ENCODE results near the gene UBE2E2.

The UBE2E2 gene

DNA sequence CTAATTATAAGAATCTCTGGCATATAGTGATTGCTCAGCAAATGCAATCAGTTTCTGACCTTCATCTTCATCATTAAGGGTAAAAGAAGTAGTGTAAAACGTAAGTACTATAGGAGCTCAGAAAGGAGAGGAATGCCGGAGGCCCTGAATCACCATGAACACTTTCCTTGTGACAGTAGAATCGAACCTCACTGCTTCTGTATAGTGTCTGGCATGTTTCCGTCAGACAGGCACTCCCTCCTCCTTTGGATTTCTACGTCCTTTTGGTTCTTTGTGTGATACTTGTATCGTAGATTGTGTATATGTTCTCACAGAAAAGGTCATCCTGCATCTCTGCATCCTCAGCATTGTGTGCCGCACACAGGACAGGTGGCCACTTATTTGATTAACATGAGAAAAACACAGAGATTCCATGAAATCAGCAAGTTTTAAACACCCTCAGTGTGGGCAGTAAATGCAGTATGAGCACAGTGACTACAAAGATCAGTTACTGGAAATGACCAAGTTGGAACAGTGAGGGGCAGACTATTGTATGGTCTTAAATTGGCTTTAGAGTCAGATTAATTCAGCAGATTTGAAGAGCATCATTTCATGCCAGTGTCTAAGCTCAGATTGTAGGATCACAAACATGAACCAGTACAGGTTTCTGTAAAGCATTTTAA, 234.5 kb downstream of the UBE2E2 start:
- Histone ChIP-seq H3K4me1 (ENCODE audit: insufficient read depth, insufficient read length) (peaks cover 3% of the 10 kb centered on the region), H3K9me3 (ENCODE audit: insufficient read depth, low read length) (no peaks in the 10 kb centered on the region), H3K36me3 (ENCODE audit: insufficient read depth, insufficient read length, low read length) (no peaks in the 10 kb centered on the region), H3K27me3 (ENCODE audit: insufficient read depth, insufficient read length) (no peaks in the 10 kb centered on the region), H3K4me3 (ENCODE audit: insufficient read length, low read depth) (no peak overlapping the region), H3K9ac (ENCODE audit: insufficient read length, low read depth) (no peak overlapping the region)
- no peak for DNase-seq (ENCODE audit: low read depth, low spot score)
- TF ChIP-seq YY1 (IDR thresholded peaks at IDR 0.05; ENCODE audit: insufficient read depth, insufficient read length) = no peak
- TF ChIP-seq ZNF274 (IDR thresholded peaks at IDR 0.05; ENCODE audit: low read depth, low read length) = no peak
- TF ChIP-seq SUZ12 (IDR thresholded peaks at IDR 0.05; ENCODE audit: extremely low read depth, insufficient read depth, insufficient read length) = no peak

DNA sequence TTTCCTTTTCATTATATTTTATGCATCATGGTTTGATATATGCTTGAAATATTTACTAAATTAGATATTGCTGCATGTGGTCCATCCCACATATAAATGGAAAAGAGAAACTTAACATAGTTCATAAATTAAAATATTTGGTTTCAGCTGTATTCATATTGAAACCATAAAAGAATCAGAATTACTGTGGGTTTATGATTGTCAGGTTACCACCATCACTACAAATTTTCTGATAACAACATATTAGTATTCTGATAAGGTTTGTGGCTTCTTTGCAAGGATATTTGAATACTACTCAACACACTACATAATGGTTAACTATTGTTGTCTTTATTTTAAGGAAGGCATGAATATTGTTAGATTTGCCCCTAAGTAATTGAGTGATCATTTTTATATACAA, 235.5 kb downstream of the UBE2E2 start:
- DNase-seq (ENCODE audit: low read depth, low spot score) = no peak
- Histone ChIP-seq H3K9me3 (ENCODE audit: insufficient read depth, low read length) (no peaks in the 10 kb centered on the region), H3K27me3 (ENCODE audit: insufficient read depth, insufficient read length) (no peaks in the 10 kb centered on the region), H3K4me3 (ENCODE audit: insufficient read length, low read depth) (no peak overlapping the region), H3K9ac (ENCODE audit: insufficient read length, low read depth) (no peak overlapping the region), H3K4me1 (ENCODE audit: insufficient read depth, insufficient read length) (peaks cover 3% of the 10 kb centered on the region), H3K36me3 (ENCODE audit: insufficient read depth, insufficient read length, low read length) (no peaks in the 10 kb centered on the region)
- TF ChIP-seq ZNF274 (IDR thresholded peaks at IDR 0.05; ENCODE audit: low read depth, low read length) (no peak), SUZ12 (IDR thresholded peaks at IDR 0.05; ENCODE audit: extremely low read depth, insufficient read depth, insufficient read length) (no peak), YY1 (IDR thresholded peaks at IDR 0.05; ENCODE audit: insufficient read depth, insufficient read length) (no peak)

DNA sequence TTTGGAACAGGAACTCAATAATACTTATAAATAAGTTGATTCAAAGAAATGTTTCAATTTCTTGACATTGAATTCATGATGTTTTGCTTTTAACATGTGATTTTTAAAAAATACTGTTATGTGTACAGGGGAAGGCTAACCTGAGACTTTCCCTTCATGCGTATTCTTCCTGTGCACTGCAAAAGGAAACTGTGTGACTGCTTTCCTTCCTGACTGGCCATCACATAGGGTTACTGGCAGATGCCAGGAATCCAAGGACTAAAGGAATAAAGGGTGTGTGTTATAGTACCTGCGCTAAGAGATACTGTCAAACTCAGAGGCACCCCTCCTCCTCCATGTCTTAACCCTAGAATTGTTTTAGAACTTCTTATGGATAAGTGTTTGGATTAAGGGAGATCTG, 236.0 kb downstream of the UBE2E2 start:
- no peaks in the 10 kb centered on the region for H3K27me3 ChIP-seq (ENCODE audit: insufficient read depth, insufficient read length)
- H3K4me1 ChIP-seq (ENCODE audit: insufficient read depth, insufficient read length) = peaks cover 3% of the 10 kb centered on the region
- DNase-seq (ENCODE audit: low read depth, low spot score) = no peak
- no peaks in the 10 kb centered on the region for H3K36me3 ChIP-seq (ENCODE audit: insufficient read depth, insufficient read length, low read length)
- no peak overlapping the region for H3K9ac ChIP-seq (ENCODE audit: insufficient read length, low read depth)
- H3K4me3 ChIP-seq (ENCODE audit: insufficient read length, low read depth) = no peak overlapping the region
- no peaks in the 10 kb centered on the region for H3K9me3 ChIP-seq (ENCODE audit: insufficient read depth, low read length)
- TF ChIP-seq ZNF274 (IDR thresholded peaks at IDR 0.05; ENCODE audit: low read depth, low read length) (no peak), YY1 (IDR thresholded peaks at IDR 0.05; ENCODE audit: insufficient read depth, insufficient read length) (no peak)

DNA sequence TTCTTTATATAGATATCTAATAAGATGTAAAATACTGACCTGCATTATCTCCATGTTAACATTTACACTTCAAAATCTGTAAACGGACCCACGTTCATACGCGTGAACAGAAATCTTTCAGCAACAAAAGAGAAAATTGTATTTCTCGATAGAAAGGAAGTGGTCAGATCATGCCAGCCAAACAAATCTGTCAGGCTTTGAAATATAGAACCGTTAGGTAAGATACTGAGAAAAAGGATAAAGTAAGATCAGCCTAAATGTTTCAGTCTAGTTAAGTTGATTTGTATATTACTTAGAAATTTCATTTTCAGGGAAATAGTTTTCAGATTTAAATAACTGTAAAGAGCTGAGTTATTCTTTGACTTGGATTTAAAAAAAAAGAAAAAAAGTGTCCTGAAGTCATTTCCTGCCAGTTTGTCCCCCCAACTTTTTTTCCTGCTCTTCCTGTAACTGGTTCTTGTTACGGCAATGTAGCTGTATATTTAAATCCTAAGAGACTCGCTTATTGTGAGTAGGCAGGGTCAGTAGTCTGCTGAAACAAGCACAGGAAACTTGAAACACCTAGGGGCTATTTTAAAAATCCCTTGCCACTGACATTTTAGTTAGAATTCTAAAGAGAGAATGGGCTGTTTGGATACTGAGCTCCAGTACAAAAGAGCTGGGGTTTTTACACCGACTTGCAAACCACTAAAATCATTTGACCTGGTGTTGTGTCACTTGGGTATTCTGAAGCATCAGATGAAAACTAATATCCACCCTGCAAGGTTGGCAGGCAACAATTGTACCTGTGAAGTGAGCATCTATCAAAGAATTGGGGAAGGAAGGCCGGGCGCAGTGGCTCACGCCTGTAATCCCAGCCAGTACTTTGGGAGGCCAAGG, 237.5 kb downstream of the UBE2E2 start:
- TF ChIP-seq ZNF274 (IDR thresholded peaks at IDR 0.05; ENCODE audit: low read depth, low read length) (no peak), SUZ12 (IDR thresholded peaks at IDR 0.05; ENCODE audit: extremely low read depth, insufficient read depth, insufficient read length) (no peak), YY1 (IDR thresholded peaks at IDR 0.05; ENCODE audit: insufficient read depth, insufficient read length) (no peak)
- Histone ChIP-seq H3K9ac (ENCODE audit: insufficient read length, low read depth) (no peak overlapping the region), H3K36me3 (ENCODE audit: insufficient read depth, insufficient read length, low read length) (no peaks in the 10 kb centered on the region), H3K9me3 (ENCODE audit: insufficient read depth, low read length) (no peaks in the 10 kb centered on the region), H3K4me3 (ENCODE audit: insufficient read length, low read depth) (no peak overlapping the region), H3K4me1 (ENCODE audit: insufficient read depth, insufficient read length) (peaks cover 3% of the 10 kb centered on the region), H3K27me3 (ENCODE audit: insufficient read depth, insufficient read length) (no peaks in the 10 kb centered on the region)
- no peak for DNase-seq (ENCODE audit: low read depth, low spot score)

DNA sequence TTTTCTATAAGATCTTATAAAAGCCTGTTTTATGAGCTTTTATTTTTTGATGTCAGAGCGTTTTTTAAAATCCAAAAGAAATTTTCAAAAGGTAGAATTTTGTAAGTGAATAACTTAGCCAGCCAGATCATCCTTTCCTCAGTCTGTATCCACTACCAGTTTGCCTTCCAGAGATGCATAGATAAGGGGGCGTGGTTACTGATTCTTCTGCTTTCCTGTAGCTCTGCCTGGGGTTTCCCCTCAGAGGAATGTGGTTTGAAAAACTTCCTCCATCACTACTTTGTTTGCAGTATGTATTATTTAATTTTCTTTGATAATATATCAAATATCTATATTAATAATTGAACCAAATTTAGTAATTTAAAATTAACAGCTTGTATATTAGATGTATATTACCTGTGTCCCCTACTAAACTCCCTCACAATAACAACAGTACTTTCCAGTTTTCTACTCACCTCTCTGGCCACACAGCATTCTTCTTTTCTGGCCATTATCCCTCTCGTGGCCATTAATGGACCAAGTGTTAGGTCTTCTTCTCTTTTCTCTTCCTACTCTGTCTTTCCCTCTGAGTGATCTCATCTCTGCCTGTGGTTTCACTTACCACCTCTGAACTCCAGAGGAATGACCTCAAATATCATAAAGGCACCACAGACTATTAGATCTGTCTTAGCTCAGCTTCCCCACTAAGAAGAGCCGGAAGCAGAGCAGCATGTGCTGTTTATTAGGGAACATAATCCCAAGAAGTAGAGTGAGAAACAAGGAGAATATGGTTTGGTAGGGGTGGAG, 239.7 kb downstream of the UBE2E2 start:
- no peaks in the 10 kb centered on the region for H3K9me3 ChIP-seq (ENCODE audit: insufficient read depth, low read length)
- no peak overlapping the region for H3K4me3 ChIP-seq (ENCODE audit: insufficient read length, low read depth)
- no peaks in the 10 kb centered on the region for H3K27me3 ChIP-seq (ENCODE audit: insufficient read depth, insufficient read length)
- H3K4me1 ChIP-seq (ENCODE audit: insufficient read depth, insufficient read length) = no peaks in the 10 kb centered on the region
- TF ChIP-seq YY1 (IDR thresholded peaks at IDR 0.05; ENCODE audit: insufficient read depth, insufficient read length) (no peak), SUZ12 (IDR thresholded peaks at IDR 0.05; ENCODE audit: extremely low read depth, insufficient read depth, insufficient read length) (no peak), ZNF274 (IDR thresholded peaks at IDR 0.05; ENCODE audit: low read depth, low read length) (no peak)
- H3K36me3 ChIP-seq (ENCODE audit: insufficient read depth, insufficient read length, low read length) = no peaks in the 10 kb centered on the region
- DNase-seq (ENCODE audit: low read depth, low spot score) = peak; percentile 9
- H3K9ac ChIP-seq (ENCODE audit: insufficient read length, low read depth) = no peak overlapping the region

DNA sequence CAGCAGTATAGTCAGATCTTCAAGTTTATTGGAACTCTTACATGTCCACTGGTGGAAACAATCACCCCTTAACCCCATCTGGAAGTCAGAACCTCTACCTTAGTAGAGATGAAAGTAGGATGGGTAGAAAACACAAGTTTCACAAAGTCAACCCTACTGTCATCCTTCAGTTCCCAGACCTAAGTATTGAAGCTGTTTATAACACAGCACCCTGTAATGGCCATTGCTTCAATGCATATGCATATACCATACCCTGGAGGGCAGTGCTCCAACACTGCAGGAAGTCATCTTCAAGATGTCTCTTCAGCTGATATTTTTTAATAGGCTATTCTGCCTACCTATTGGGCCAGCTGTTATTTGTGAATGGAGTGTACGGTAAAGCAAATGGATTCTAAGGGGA, 241.3 kb downstream of the UBE2E2 start:
- no peak for DNase-seq (ENCODE audit: low read depth, low spot score)
- H3K9me3 ChIP-seq (ENCODE audit: insufficient read depth, low read length) = no peaks in the 10 kb centered on the region
- H3K9ac ChIP-seq (ENCODE audit: insufficient read length, low read depth) = no peak overlapping the region
- H3K4me1 ChIP-seq (ENCODE audit: insufficient read depth, insufficient read length) = no peaks in the 10 kb centered on the region
- TF ChIP-seq YY1 (IDR thresholded peaks at IDR 0.05; ENCODE audit: insufficient read depth, insufficient read length) = no peak
- TF ChIP-seq ZNF274 (IDR thresholded peaks at IDR 0.05; ENCODE audit: low read depth, low read length) = no peak
- TF ChIP-seq SUZ12 (IDR thresholded peaks at IDR 0.05; ENCODE audit: extremely low read depth, insufficient read depth, insufficient read length) = no peak
- no peak overlapping the region for H3K4me3 ChIP-seq (ENCODE audit: insufficient read length, low read depth)
- no peaks in the 10 kb centered on the region for H3K27me3 ChIP-seq (ENCODE audit: insufficient read depth, insufficient read length)
- H3K36me3 ChIP-seq (ENCODE audit: insufficient read depth, insufficient read length, low read length) = no peaks in the 10 kb centered on the region

DNA sequence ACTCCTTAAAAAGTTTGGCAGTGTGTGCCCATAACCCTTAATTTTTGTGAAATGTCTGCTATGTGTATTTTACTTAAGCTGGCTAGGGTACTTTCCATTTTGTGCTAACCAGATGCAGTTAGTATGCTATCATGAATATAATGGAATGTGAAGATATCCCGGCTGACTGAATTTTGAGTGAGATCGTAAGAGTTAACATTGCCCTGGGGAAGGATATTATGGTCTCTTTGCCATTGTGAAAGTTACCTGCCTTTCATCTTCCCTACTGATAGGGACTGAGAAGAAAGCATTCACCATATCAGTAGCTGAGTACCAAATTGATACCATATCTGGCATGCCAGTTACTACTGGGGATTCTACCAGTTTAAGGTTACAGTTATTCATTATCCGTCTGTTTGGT, 243.2 kb downstream of the UBE2E2 start:
- DNase-seq (ENCODE audit: low read depth, low spot score) = no peak
- Histone ChIP-seq H3K36me3 (ENCODE audit: insufficient read depth, insufficient read length, low read length) (no peaks in the 10 kb centered on the region), H3K9me3 (ENCODE audit: insufficient read depth, low read length) (no peaks in the 10 kb centered on the region), H3K27me3 (ENCODE audit: insufficient read depth, insufficient read length) (no peaks in the 10 kb centered on the region), H3K4me3 (ENCODE audit: insufficient read length, low read depth) (no peak overlapping the region), H3K9ac (ENCODE audit: insufficient read length, low read depth) (no peak overlapping the region), H3K4me1 (ENCODE audit: insufficient read depth, insufficient read length) (no peaks in the 10 kb centered on the region)
- TF ChIP-seq YY1 (IDR thresholded peaks at IDR 0.05; ENCODE audit: insufficient read depth, insufficient read length) (no peak), SUZ12 (IDR thresholded peaks at IDR 0.05; ENCODE audit: extremely low read depth, insufficient read depth, insufficient read length) (no peak)

Measured in NT2/D1 (cell line).